ENCODE data around the gene AHSA1.

DNA sequence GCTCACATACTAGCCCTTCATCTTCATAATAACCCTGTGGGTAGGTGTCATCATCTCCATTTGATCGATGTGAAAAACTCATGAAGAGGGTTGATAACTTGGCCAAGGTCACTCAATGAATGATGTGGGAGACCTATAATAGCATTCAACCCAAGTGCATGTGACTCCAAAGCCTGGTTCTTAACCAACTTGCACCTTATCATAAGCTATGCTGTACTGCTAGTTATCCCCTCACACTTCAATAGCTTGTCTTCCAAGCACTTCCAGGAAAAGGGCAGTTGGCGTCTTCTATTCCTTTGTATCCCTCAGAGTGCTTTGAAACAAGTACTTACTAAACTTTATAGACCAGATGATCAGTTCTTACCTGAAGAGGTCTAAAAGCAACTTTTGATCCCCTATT is 15.7 kb upstream of the AHSA1 start:
- TF ChIP-seq, protein P1, sequence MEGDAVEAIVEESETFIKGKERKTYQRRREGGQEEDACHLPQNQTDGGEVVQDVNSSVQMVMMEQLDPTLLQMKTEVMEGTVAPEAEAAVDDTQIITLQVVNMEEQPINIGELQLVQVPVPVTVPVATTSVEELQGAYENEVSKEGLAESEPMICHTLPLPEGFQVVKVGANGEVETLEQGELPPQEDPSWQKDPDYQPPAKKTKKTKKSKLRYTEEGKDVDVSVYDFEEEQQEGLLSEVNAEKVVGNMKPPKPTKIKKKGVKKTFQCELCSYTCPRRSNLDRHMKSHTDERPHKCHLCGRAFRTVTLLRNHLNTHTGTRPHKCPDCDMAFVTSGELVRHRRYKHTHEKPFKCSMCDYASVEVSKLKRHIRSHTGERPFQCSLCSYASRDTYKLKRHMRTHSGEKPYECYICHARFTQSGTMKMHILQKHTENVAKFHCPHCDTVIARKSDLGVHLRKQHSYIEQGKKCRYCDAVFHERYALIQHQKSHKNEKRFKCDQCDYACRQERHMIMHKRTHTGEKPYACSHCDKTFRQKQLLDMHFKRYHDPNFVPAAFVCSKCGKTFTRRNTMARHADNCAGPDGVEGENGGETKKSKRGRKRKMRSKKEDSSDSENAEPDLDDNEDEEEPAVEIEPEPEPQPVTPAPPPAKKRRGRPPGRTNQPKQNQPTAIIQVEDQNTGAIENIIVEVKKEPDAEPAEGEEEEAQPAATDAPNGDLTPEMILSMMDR (IDR thresholded peaks at IDR 0.05), result no peak
- TF ChIP-seq POLR2A (IDR thresholded peaks at IDR 0.05), result no peak

All from thyroid gland (tissue), 4 donors.